H9 (cell line): ENCODE results near the gene AP2M1. TPM values are rescaled to one million over a fixed set of nuclear protein-coding genes. Genes with fewer than 3 reads are reported as not detected.

ENCODE experiments used
- DNase-seq: peaks from one replicate; pipeline ENCODE4 v3.0.0-alpha.2; 2017
- H2AFZ ChIP-seq: one replicate; pipeline ENCODE4 v1.6.1; 2013; ENCODE audit warnings: mild to moderate bottlenecking, low read length, control low read depth, moderate library complexity
- H2AK5ac ChIP-seq: 2 replicates; pipeline ENCODE4 v1.6.1; 2013; ENCODE audit warnings: low read length, control low read depth, mixed read lengths; ENCODE audit not compliant: insufficient read length
- H2BK120ac ChIP-seq: one replicate; pipeline ENCODE4 v1.6.1; 2013; ENCODE audit warnings: low read depth, mild to moderate bottlenecking, low read length, control low read depth, inconsistent platforms; ENCODE audit not compliant: poor library complexity, severe bottlenecking
- H2BK12ac ChIP-seq: 2 replicates; pipeline ENCODE4 v1.6.1; 2013; ENCODE audit warnings: low read length, control low read depth, mixed read lengths, low read depth; ENCODE audit not compliant: insufficient read length
- H2BK15ac ChIP-seq: 2 replicates; pipeline ENCODE4 v1.6.1; 2013; ENCODE audit warnings: low read depth, low read length, control low read depth
- H2BK20ac ChIP-seq: one replicate; pipeline ENCODE4 v1.6.1; 2013; ENCODE audit warnings: low read depth, mild to moderate bottlenecking, low read length, control low read depth, inconsistent platforms; ENCODE audit not compliant: poor library complexity, severe bottlenecking
- H2BK5ac ChIP-seq: 2 replicates; pipeline ENCODE4 v1.6.1; 2013; ENCODE audit warnings: low read length, control low read depth, mixed read lengths; ENCODE audit not compliant: insufficient read length
- H3K14ac ChIP-seq: 2 replicates; pipeline ENCODE4 v1.6.1; 2013; ENCODE audit warnings: low read length, control low read depth; ENCODE audit not compliant: insufficient read depth
- H3K18ac ChIP-seq: 2 replicates; pipeline ENCODE4 v1.6.1; 2013; ENCODE audit warnings: low read depth, mild to moderate bottlenecking, mixed read lengths, low read length, control low read depth; ENCODE audit not compliant: insufficient read length
- H3K23ac ChIP-seq: 2 replicates; pipeline ENCODE4 v1.6.1; 2013; ENCODE audit warnings: low read length, control low read depth, mixed read lengths, low read depth; ENCODE audit not compliant: insufficient read length
- H3K23me2 ChIP-seq: 2 replicates; pipeline ENCODE4 v1.6.1; 2013; ENCODE audit warnings: low read depth, mild to moderate bottlenecking, mixed read lengths, low read length, control low read depth; ENCODE audit not compliant: insufficient read length, poor library complexity, severe bottlenecking
- H3K27ac ChIP-seq: 2 replicates; pipeline ENCODE4 v1.5.1; 2013; ENCODE audit warnings: low read length, control low read depth, mixed read lengths, low read depth; ENCODE audit not compliant: insufficient read length
- H3K27me3 ChIP-seq: 2 replicates; pipeline ENCODE4 v1.6.1; 2013; ENCODE audit warnings: low read length, control low read depth, inconsistent platforms; ENCODE audit not compliant: insufficient read depth
- H3K4ac ChIP-seq: 2 replicates; pipeline ENCODE4 v1.6.1; 2013; ENCODE audit warnings: low read depth, mild to moderate bottlenecking, control low read depth, inconsistent platforms, low read length, moderate library complexity
- H3K4me1 ChIP-seq: 2 replicates; pipeline ENCODE4 v1.6.1; 2013; ENCODE audit warnings: low read length, control low read depth, inconsistent platforms; ENCODE audit not compliant: insufficient read depth
- H3K4me2 ChIP-seq: 2 replicates; pipeline ENCODE4 v1.6.1; 2013; ENCODE audit warnings: low read length, control low read depth, mixed read lengths; ENCODE audit not compliant: insufficient read length, insufficient read depth
- H3K56ac ChIP-seq: 2 replicates; pipeline ENCODE4 v1.6.1; 2013; ENCODE audit warnings: low read depth, mild to moderate bottlenecking, mixed read lengths, low read length, control low read depth; ENCODE audit not compliant: insufficient read length
- H3K79me1 ChIP-seq: 2 replicates; pipeline ENCODE4 v1.6.1; 2013; ENCODE audit warnings: low read depth, mild to moderate bottlenecking, moderate library complexity, low read length, control low read depth, inconsistent platforms; ENCODE audit not compliant: insufficient read depth, poor library complexity, severe bottlenecking
- H3K79me2 ChIP-seq: 2 replicates; pipeline ENCODE4 v1.6.1; 2013; ENCODE audit warnings: low read length, control low read depth, inconsistent platforms; ENCODE audit not compliant: insufficient read depth
- H3K9ac ChIP-seq: 2 replicates; pipeline ENCODE4 v1.6.1; 2013; ENCODE audit warnings: low read length, control low read depth, mixed read lengths; ENCODE audit not compliant: insufficient read length; ENCODE audit errors: extremely low read depth
- H3K9me3 ChIP-seq: one replicate; pipeline ENCODE4 v1.6.1; 2013; ENCODE audit warnings: low read depth, low read length, inconsistent platforms; ENCODE audit not compliant: control insufficient read depth
- H3T11ph ChIP-seq: one replicate; pipeline ENCODE4 v1.6.1; 2013; ENCODE audit warnings: mild to moderate bottlenecking, low read length, control low read depth, inconsistent platforms
- H4K20me1 ChIP-seq: one replicate; pipeline ENCODE4 v1.6.1; 2013; ENCODE audit not compliant: control insufficient read depth, insufficient read length, insufficient read depth
- H4K5ac ChIP-seq: 2 replicates; pipeline ENCODE4 v1.6.1; 2013; ENCODE audit warnings: low read depth, mild to moderate bottlenecking, mixed read lengths, low read length, control low read depth; ENCODE audit not compliant: insufficient read length
- H4K8ac ChIP-seq: replicated peaks from 2 replicates; pipeline ENCODE4 v1.6.1; 2013; ENCODE audit warnings: low read length, control low read depth, mixed read lengths, low read depth; ENCODE audit not compliant: insufficient read length
- H4K91ac ChIP-seq: 2 replicates; pipeline ENCODE4 v1.6.1; 2013; ENCODE audit warnings: low read depth, mild to moderate bottlenecking, moderate library complexity, mixed read lengths, low read length, control low read depth; ENCODE audit not compliant: insufficient read length
- H3K27ac Mint-ChIP-seq, 3 experiments: 2 replicates in 2 of 3; 3 replicates in 1 of 3; pipeline ENCODE4 v1.8.0; 2020 to 2021; ENCODE audit warnings: mixed read lengths in 3 of 3, mild to moderate bottlenecking in 1 of 3, moderate library complexity in 1 of 3
- H3K27me3 Mint-ChIP-seq: 2 replicates; pipeline ENCODE4 v1.8.0; 2021; ENCODE audit warnings: low read depth, mild to moderate bottlenecking, moderate library complexity, mixed read lengths
- H3K36me3 Mint-ChIP-seq, 3 experiments: 2 replicates in 2 of 3; 3 replicates in 1 of 3; pipeline ENCODE4 v1.8.0; 2020 to 2021; ENCODE audit warnings: low read depth in 3 of 3, mixed read lengths in 3 of 3; ENCODE audit not compliant: insufficient read depth in 1 of 3
- H3K4me1 Mint-ChIP-seq, 2 experiments: 2 replicates each; pipeline ENCODE4 v1.8.0; 2020; ENCODE audit warnings: mixed read lengths in 2 of 2
- H3K4me3 Mint-ChIP-seq, 2 experiments: 2 replicates in 1 of 2; 3 replicates in 1 of 2; pipeline ENCODE4 v1.8.0; 2020 to 2021; ENCODE audit warnings: mild to moderate bottlenecking in 2 of 2, mixed read lengths in 2 of 2, moderate library complexity in 1 of 2
- H3K9me3 Mint-ChIP-seq, 2 experiments: 2 replicates in 1 of 2; 3 replicates in 1 of 2; pipeline ENCODE4 v1.8.0; 2020; ENCODE audit warnings: mild to moderate bottlenecking in 2 of 2, mixed read lengths in 2 of 2, moderate library complexity in 1 of 2
- CTCF ChIP-seq: fragments of 200-600 bp; sonication (generic); conservative IDR thresholded peaks from 3 replicates; pipeline ENCODE4 v1.8.0; 2021; ENCODE audit warnings: antibody characterized with exemption, mild to moderate bottlenecking
- WGBS: extraction: QIAGEN DNeasy Blood & Tissue Kit; methylation state at CpG from one replicate; pipeline ENCODE4 v1.1.7; 2013; ENCODE audit warnings: missing lambda C conversion rate, low lambda C conversion rate, mixed read lengths; ENCODE audit not compliant: insufficient read length; ENCODE audit errors: extremely low coverage; 5-methylcytosine and 5-hydroxymethylcytosine counted together
- total RNA-seq: library from RNA; stranded (reverse); gene quantifications from 2 replicates; pipeline ENCODE4 v1.2.1, GENCODE V29; 2021

The AP2M1 gene
- total RNA-seq, 1 experiment from 2014 or later = 443 TPM

DNA sequence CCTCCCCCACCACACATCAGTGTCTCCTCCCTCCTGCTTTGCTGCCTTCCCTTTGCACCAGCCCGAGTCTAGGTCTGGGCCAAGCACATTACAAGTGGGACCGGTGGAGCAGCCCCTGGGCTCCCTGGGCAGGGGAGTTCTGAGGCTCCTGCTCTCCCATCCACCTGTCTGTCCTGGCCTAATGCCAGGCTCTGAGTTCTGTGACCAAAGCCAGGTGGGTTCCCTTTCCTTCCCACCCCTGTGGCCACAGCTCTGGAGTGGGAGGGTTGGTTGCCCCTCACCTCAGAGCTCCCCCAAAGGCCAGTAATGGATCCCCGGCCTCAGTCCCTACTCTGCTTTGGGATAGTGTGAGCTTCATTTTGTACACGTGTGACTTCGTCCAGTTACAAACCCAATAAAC is 9.0 kb downstream of the AP2M1 start:
- Histone ChIP-seq H2BK15ac (no peak overlapping the region), H3K27me3 (no peaks in the 10 kb centered on the region), H3K23me2 (peaks cover 14% of the 10 kb centered on the region), H3K23ac (no peak overlapping the region), H3K9me3 (no peaks in the 10 kb centered on the region), H3T11ph (no peak overlapping the region), H4K91ac (no peak overlapping the region), H3K4me2 (no peak overlapping the region), H3K27ac (no peak overlapping the region), H3K18ac (no peak overlapping the region), H3K9ac (no peak overlapping the region), H3K56ac (no peak overlapping the region), H3K79me2 (peaks cover 5% of the 10 kb centered on the region; the same call in 1 of the 2 replicates), H3K79me1 (peaks cover 5% of the 10 kb centered on the region), H2BK5ac (no peak overlapping the region), H2BK20ac (no peak overlapping the region), H2BK120ac (no peak overlapping the region), H2BK12ac (no peak overlapping the region), H4K5ac (no peak overlapping the region), H2AK5ac (no peak overlapping the region), H4K20me1 (no peaks in the 10 kb centered on the region), H2AFZ (no peak overlapping the region), H3K4ac (no peak overlapping the region), H3K14ac (no peak overlapping the region), H4K8ac (no peak overlapping the region), H3K4me1 (no peaks in the 10 kb centered on the region)
- H3K27me3 Mint-ChIP-seq = peaks cover 1% of the 10 kb centered on the region; the same call in 1 of the 2 replicates
- TF ChIP-seq CTCF = no peak
- no CpG with 5 or more reads among the region's 5 CpGs for WGBS
- no peak overlapping the region for H3K4me3 Mint-ChIP-seq
- no peak for DNase-seq
- no peaks in the 10 kb centered on the region; a peak in 1 of 5 replicates for H3K9me3 Mint-ChIP-seq
- H3K4me1 Mint-ChIP-seq = peaks cover 25 to 29% of the 10 kb centered on the region in 2 experiments
- peak overlapping the region; percentile 72 to 93 (median 88); a peak in 4 of 7 replicates for H3K27ac Mint-ChIP-seq
- H3K36me3 Mint-ChIP-seq = peaks cover 62 to 80% (median 72%) of the 10 kb centered on the region in 3 experiments
